KMS-11 (cell line): ENCODE measurements around the gene ZNF385A.

Source experiments
- H2AFZ ChIP-seq: fragments of 200-600 bp; sonication (generic); 2 replicates; pipeline ENCODE4 v1.6.1; 2016; ENCODE audit warnings: antibody characterized with exemption, mixed run types, low read depth
- H3K27ac ChIP-seq: fragments of 200-600 bp; sonication (generic); 2 replicates; pipeline ENCODE4 v1.6.1; 2016; ENCODE audit warnings: mild to moderate bottlenecking, mixed run types
- H3K27me3 ChIP-seq: fragments of 200-600 bp; sonication (generic); 2 replicates; pipeline ENCODE4 v1.6.1; 2017; ENCODE audit warnings: mild to moderate bottlenecking, low read depth, mixed run types, moderate library complexity; ENCODE audit not compliant: insufficient read depth
- H3K36me3 ChIP-seq: fragments of 200-600 bp; sonication (generic); 2 replicates; pipeline ENCODE4 v1.6.1; 2017; ENCODE audit warnings: mild to moderate bottlenecking, mixed run types; ENCODE audit not compliant: insufficient read depth
- H3K4me1 ChIP-seq: fragments of 200-600 bp; sonication (generic); 2 replicates; pipeline ENCODE4 v1.6.1; 2016; ENCODE audit warnings: mild to moderate bottlenecking, low read depth, mixed run types; ENCODE audit not compliant: poor library complexity, severe bottlenecking
- H3K4me2 ChIP-seq: fragments of 200-600 bp; sonication (generic); 2 replicates; pipeline ENCODE4 v1.7.0; 2016; ENCODE audit warnings: mild to moderate bottlenecking, mixed run types
- H3K4me3 ChIP-seq: fragments of 200-600 bp; sonication (generic); IDR thresholded peaks from 2 replicates; pipeline ENCODE4 v1.6.1; 2017; ENCODE audit warnings: low read depth, low read length, mixed read lengths; ENCODE audit not compliant: insufficient read depth
- H3K79me2 ChIP-seq: fragments of 200-600 bp; sonication (generic); 2 replicates; pipeline ENCODE4 v1.6.1; 2016; ENCODE audit warnings: low read depth, mixed run types; ENCODE audit not compliant: insufficient read depth
- H3K9ac ChIP-seq: fragments of 200-600 bp; sonication (generic); 2 replicates; pipeline ENCODE4 v1.6.1; 2016; ENCODE audit warnings: mild to moderate bottlenecking, mixed run types
- H4K20me1 ChIP-seq: fragments of 200-600 bp; sonication (generic); 2 replicates; pipeline ENCODE4 v1.6.1; 2016; ENCODE audit warnings: mild to moderate bottlenecking, mixed run types; ENCODE audit not compliant: insufficient read depth
- TF ChIP-seq, protein P1 (sequence below): fragments of 200-600 bp; sonication (generic); conservative IDR thresholded peaks from 2 replicates; pipeline ENCODE4 v1.6.1; 2017; ENCODE audit warnings: low read depth, mild to moderate bottlenecking, antibody characterized with exemption, low read length, moderate library complexity, mixed read lengths

The ZNF385A gene

DNA sequence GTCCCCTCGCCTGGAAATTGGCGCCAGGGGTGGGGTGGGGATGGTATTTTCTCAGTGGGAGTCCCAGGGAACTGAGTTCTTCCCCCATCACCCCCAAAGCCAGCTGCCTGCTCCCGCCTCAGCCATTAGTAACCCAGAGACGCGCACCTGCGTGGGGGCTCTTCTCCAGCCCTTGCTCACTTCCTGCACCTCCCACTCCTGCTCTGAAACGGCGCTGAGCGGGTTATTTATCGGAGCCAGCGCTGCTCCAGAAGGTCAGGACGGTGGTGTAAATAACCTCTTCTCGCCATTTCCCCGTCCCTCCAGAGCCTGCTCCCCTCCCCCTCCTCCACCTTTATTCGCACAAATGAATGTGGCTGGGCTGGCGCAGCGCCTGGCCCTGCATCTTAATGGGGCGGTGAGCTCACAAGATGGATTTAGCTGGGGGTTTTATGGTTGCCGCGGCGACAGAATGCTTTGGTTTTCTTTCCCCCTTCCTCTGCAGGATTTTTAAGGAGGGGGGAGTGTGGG is 32.5 kb downstream of the ZNF385A start:
- TF ChIP-seq, protein P1, sequence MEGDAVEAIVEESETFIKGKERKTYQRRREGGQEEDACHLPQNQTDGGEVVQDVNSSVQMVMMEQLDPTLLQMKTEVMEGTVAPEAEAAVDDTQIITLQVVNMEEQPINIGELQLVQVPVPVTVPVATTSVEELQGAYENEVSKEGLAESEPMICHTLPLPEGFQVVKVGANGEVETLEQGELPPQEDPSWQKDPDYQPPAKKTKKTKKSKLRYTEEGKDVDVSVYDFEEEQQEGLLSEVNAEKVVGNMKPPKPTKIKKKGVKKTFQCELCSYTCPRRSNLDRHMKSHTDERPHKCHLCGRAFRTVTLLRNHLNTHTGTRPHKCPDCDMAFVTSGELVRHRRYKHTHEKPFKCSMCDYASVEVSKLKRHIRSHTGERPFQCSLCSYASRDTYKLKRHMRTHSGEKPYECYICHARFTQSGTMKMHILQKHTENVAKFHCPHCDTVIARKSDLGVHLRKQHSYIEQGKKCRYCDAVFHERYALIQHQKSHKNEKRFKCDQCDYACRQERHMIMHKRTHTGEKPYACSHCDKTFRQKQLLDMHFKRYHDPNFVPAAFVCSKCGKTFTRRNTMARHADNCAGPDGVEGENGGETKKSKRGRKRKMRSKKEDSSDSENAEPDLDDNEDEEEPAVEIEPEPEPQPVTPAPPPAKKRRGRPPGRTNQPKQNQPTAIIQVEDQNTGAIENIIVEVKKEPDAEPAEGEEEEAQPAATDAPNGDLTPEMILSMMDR, result no peak
- Histone ChIP-seq H3K36me3 (peaks cover 7% of the 10 kb centered on the region; the same call in 1 of the 2 replicates), H3K79me2 (no peaks in the 10 kb centered on the region), H3K4me3 (no peak overlapping the region), H3K9ac (no peak overlapping the region), H3K27ac (no peak overlapping the region), H3K27me3 (no peaks in the 10 kb centered on the region; the same call in 1 of the 2 replicates), H4K20me1 (no peaks in the 10 kb centered on the region), H2AFZ (no peak overlapping the region), H3K4me2 (no peak overlapping the region), H3K4me1 (no peaks in the 10 kb centered on the region)

GRCh38 chr12:54351341-54351740 is 33.2 kb downstream of the ZNF385A start:
- H2AFZ ChIP-seq, result no peak overlapping the region
- no peaks in the 10 kb centered on the region for H4K20me1 ChIP-seq
- TF ChIP-seq, protein P1, result no peak
- H3K4me3 ChIP-seq, result no peak overlapping the region
- H3K36me3 ChIP-seq, result peaks cover 7% of the 10 kb centered on the region; the same call in 1 of the 2 replicates
- H3K4me1 ChIP-seq, result no peaks in the 10 kb centered on the region
- H3K27ac ChIP-seq, result no peak overlapping the region
- no peaks in the 10 kb centered on the region; the same call in 1 of the 2 replicates for H3K27me3 ChIP-seq
- H3K4me2 ChIP-seq, result no peak overlapping the region
- H3K79me2 ChIP-seq, result no peaks in the 10 kb centered on the region
- no peak overlapping the region for H3K9ac ChIP-seq

GRCh38 chr12:54350743-54351142 is 33.8 kb downstream of the ZNF385A start:
- H3K4me2 ChIP-seq, result no peak overlapping the region
- peaks cover 7% of the 10 kb centered on the region; the same call in 1 of the 2 replicates for H3K36me3 ChIP-seq
- H3K79me2 ChIP-seq, result no peaks in the 10 kb centered on the region
- no peaks in the 10 kb centered on the region for H3K4me1 ChIP-seq
- H3K4me3 ChIP-seq, result no peak overlapping the region
- H2AFZ ChIP-seq, result no peak overlapping the region
- no peaks in the 10 kb centered on the region for H4K20me1 ChIP-seq
- TF ChIP-seq, protein P1, result no peak
- no peak overlapping the region for H3K27ac ChIP-seq
- H3K9ac ChIP-seq, result no peak overlapping the region
- no peaks in the 10 kb centered on the region; the same call in 1 of the 2 replicates for H3K27me3 ChIP-seq

- no peaks in the 10 kb centered on the region for H3K79me2 ChIP-seq
- H4K20me1 ChIP-seq, result no peaks in the 10 kb centered on the region
- H3K9ac ChIP-seq, result no peak overlapping the region
- TF ChIP-seq, protein P1, result no peak
- peaks cover 7% of the 10 kb centered on the region; the same call in 1 of the 2 replicates for H3K36me3 ChIP-seq
- H3K4me2 ChIP-seq, result no peak overlapping the region
- no peak overlapping the region for H3K4me3 ChIP-seq
- no peak overlapping the region for H3K27ac ChIP-seq
- H3K4me1 ChIP-seq, result no peaks in the 10 kb centered on the region
- H2AFZ ChIP-seq, result no peak overlapping the region
- H3K27me3 ChIP-seq, result no peaks in the 10 kb centered on the region; the same call in 1 of the 2 replicates
Observed at GRCh38 chr12:54349679-54350078, 34.9 kb downstream of the ZNF385A start.
